ENCODE measurements around the gene CEBPE. TPM values are rescaled to one million over a fixed set of nuclear protein-coding genes. Genes with fewer than 3 reads are reported as not detected.

The CEBPE gene
- total RNA-seq, 1 donor from 2014 or later, result not detected

- no peak for DNase-seq (ENCODE audit: low read depth, low spot score)
These were observed 24.9 kb upstream of the CEBPE start for GRCh38 chr14:23143911-23144310.

- no peak for DNase-seq (ENCODE audit: low read depth, low spot score)
These were observed 23.8 kb upstream of the CEBPE start for GRCh38 chr14:23142826-23143225.

GRCh38 chr14:23141706-23142444 is 22.8 kb upstream of the CEBPE start:
- DNase-seq (ENCODE audit: low read depth, low spot score), result no peak

- no peak for DNase-seq (ENCODE audit: low read depth, low spot score)
These were observed 21.3 kb upstream of the CEBPE start for GRCh38 chr14:23140371-23140770.

GRCh38 chr14:23139874-23140273 is 20.8 kb upstream of the CEBPE start:
- no peak for DNase-seq (ENCODE audit: low read depth, low spot score)

GRCh38 chr14:23137813-23138535 is 18.9 kb upstream of the CEBPE start:
- DNase-seq (ENCODE audit: low read depth, low spot score), result no peak

GRCh38 chr14:23137192-23137812 is 18.2 kb upstream of the CEBPE start:
- DNase-seq (ENCODE audit: low read depth, low spot score), result no peak

GRCh38 chr14:23136566-23137133 is 17.6 kb upstream of the CEBPE start:
- DNase-seq (ENCODE audit: low read depth, low spot score), result no peak

- no peak for DNase-seq (ENCODE audit: low read depth, low spot score)
These were observed 13.9 kb upstream of the CEBPE start for GRCh38 chr14:23132970-23133369.

GRCh38 chr14:23131482-23131881 is 12.4 kb upstream of the CEBPE start:
- no peak for DNase-seq (ENCODE audit: low read depth, low spot score)

GRCh38 chr14:23130871-23131270 is 11.8 kb upstream of the CEBPE start:
- no peak for DNase-seq (ENCODE audit: low read depth, low spot score)

- DNase-seq (ENCODE audit: low read depth, low spot score), result no peak
These were observed 10.8 kb upstream of the CEBPE start for GRCh38 chr14:23129759-23130316.

GRCh38 chr14:23128969-23129758 is 10.1 kb upstream of the CEBPE start:
- DNase-seq (ENCODE audit: low read depth, low spot score), result no peak

GRCh38 chr14:23127861-23128260 is 8.8 kb upstream of the CEBPE start:
- no peak for DNase-seq (ENCODE audit: low read depth, low spot score)

GRCh38 chr14:23126548-23127278 is 7.7 kb upstream of the CEBPE start:
- no peak for DNase-seq (ENCODE audit: low read depth, low spot score)

GRCh38 chr14:23125933-23126524 is 7.0 kb upstream of the CEBPE start:
- no peak for DNase-seq (ENCODE audit: low read depth, low spot score)

- DNase-seq (ENCODE audit: low read depth, low spot score), result no peak
These were observed 6.0 kb upstream of the CEBPE start for GRCh38 chr14:23125011-23125410.

- no peak for DNase-seq (ENCODE audit: low read depth, low spot score)
These were observed 5.4 kb upstream of the CEBPE start for GRCh38 chr14:23124337-23124954.

GRCh38 chr14:23123419-23123818 is 4.4 kb upstream of the CEBPE start:
- DNase-seq (ENCODE audit: low read depth, low spot score), result no peak

GRCh38 chr14:23122086-23122485 is 3.0 kb upstream of the CEBPE start:
- no peak for DNase-seq (ENCODE audit: low read depth, low spot score)

Data from pulmonary artery endothelial cell (primary cell).